Stimulated activated CD4-positive, alpha-beta T cell treated with anti-CD3 and anti-CD28 coated beads, TNF-alpha, amount 100 ng/mL, for 48 hours (primary cell): ENCODE results near the gene STRAP.
A peak's percentile ranks its signal among the peaks of the same experiment; 100 is the strongest.
"Not testable (repeated sequence)": the region's sequence is repeated elsewhere in the genome, so short reads cannot be mapped to it uniquely, and the experiment has no call there.

ENCODE experiments used
- DNase-seq, 3 donors: peaks; one replicate each; pipeline ENCODE4 v3.0.0-alpha.2; 2020; ENCODE audit warnings: low read depth in 3 of 3

Gene STRAP

DNA sequence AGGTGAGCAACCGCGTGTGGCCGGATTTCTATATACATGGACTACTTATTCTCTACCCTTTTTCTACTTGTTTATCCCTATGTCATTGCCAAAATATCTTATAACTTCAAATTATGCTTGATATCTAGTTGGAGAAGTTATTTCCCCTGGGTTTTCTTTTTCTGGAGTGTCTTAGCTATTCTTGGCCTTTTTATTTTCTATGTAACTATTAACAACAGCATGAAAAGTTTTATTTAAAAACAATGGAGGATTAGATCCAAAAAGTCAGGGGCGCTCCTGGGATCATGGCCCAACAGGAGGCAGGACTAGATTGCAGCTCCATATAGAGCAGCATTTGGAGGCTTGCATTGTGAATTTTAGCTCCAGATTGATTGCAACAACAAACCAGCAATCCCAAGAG, 8.6 kb upstream of the STRAP start:
- DNase-seq: no peak

- DNase-seq: not testable (repeated sequence)
Measured at GRCh38 chr12:15874556-15875145, 7.5 kb upstream of the STRAP start.

GRCh38 chr12:15875863-15876262, 6.3 kb upstream of the STRAP start:
- DNase-seq: no peak

- no peak for DNase-seq
Measured at GRCh38 chr12:15879413-15879812, 2.8 kb upstream of the STRAP start.

- no peak for DNase-seq
Measured at GRCh38 chr12:15880721-15881120, 1.5 kb upstream of the STRAP start.

DNA sequence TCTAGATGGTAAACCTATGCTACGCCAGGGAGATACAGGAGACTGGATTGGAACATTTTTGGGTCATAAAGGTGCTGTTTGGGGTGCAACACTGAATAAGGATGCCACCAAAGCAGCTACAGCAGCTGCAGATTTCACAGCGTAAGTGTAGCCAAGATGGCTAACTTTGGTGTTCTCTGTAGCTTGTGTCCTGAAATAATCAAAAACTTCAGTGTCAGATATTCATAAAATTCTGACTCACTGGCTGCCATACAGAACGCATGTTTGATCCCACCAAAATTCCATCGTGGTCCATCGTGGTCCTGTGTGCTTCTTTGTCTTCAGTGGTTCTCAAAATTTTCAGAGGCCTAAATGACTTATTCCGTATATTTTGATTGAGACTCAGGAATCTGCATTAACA, 1.3 kb downstream of the STRAP start:
- DNase-seq: no peak

DNA sequence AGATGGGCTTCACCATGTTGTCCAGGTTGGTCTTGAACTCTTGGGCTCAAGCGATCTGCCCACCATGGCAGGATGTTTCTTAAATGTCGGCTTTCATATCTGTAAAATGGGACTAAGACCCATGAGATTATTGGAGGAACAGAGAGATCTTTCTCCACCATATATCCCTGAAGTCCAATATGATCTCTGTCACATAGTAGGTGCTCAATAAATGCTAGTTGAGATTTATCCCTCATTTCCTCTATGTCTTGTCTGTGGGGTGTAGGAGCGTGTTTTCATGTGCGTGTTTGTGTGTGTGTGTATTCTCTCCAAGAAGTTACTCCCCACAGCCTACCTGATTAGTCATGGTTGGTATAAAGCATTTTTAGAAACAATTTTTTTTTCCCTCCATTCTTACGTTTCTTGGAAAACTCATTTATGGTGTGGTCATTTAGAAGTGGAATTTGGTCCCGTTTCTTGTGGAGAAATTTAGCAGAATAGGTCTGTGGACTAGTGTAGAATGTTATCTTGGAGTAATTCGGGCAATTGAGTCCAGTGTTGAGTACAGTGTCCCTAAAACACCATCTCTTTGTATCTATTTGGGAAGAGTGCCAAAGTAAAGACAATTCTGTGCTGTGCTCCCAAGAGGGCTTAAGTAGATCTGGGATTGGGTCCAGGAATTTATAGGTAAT, 4.3 kb downstream of the STRAP start:
- DNase-seq: no peak

- no peak for DNase-seq
Measured at GRCh38 chr12:15887043-15887817, 5.0 kb downstream of the STRAP start.

- DNase-seq: no peak
Measured at GRCh38 chr12:15892645-15893259, 10.6 kb downstream of the STRAP start.

- no peak for DNase-seq
Measured at GRCh38 chr12:15893260-15893659, 11.1 kb downstream of the STRAP start.

DNA sequence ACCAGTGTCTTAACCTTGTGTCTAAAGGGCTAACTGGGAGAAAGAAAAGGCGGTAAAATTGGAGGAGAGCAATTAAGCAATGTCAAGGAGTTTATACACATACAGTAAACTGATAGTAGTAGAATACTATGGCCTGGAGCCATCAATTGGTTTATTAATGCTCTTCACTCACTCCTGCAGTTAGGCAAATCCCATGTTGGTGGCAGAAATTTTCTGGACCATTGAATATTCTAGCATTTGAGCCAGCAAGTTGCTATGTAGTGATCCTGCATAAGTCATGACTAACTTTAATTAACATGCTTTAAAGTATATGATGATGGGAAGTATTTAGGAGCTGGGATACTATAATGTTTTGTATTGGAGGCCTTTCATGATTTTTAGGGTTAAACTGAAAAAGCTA, 14.7 kb downstream of the STRAP start:
- DNase-seq: no peak

DNA sequence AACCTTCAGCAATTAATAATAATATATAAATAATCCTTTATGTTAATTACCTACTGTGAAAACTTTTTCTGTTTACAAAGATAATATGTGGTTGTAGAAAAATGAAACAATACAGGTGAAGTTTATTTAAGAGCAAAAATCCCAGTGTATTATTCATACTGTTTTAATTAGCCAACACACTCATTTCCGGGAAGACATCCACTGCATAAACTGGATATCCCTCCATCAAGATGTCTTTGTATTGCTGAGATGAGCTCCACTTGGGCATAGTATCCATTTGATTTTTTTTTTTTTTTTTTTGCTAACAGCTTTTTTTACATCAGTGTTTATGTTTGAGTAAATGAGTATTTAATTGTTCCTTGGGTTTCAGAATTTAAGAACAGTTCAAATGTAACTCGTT, 15.2 kb downstream of the STRAP start:
- no peak for DNase-seq

DNA sequence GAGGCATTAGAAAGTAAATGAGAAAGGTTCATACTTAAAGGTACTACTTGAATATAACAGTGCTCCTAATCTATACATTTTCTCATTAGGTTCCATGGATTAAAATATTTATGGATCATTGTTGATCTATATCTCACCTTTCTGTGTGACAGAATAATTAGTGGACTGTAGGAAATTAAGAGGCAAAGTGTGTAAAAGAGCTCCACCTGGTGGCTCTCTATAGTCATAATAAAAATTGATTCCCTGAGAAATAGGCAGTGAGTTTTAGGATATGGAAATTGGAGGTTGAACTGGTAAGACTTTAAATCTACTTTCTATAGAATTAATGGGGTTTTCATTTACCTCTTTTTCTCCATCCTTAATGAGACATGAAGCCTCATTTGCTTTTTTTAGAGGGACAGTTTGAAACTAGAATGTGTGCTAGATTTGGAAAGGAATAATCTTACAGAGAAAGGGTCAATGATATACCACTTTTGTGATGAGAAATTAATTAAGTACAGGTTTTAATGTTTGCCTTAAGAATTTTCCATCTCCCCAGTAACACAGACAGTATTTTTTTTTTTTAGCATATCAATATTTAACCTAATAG, 17.2 kb downstream of the STRAP start:
- DNase-seq: no peak

- no peak for DNase-seq
Measured at GRCh38 chr12:15904378-15904920, 22.3 kb downstream of the STRAP start.

DNA sequence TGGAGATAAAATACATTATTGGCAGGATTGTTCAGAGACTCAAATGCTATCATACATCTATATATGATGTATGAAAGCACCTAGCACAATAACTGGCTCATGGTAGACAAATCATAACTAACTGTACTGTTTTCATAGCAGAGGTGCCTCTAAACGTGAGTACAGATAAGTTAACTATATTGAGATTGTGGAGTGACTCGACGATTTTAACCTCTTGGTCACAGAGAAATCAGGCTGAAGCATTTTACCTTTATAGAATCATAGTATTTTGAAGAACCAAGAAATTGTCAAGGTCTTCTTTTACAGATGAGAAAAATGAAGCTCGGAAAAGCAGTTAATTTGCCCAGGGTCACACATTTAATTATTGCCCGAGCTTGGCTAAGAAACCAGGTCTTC, 28.3 kb downstream of the STRAP start:
- no peak for DNase-seq

DNA sequence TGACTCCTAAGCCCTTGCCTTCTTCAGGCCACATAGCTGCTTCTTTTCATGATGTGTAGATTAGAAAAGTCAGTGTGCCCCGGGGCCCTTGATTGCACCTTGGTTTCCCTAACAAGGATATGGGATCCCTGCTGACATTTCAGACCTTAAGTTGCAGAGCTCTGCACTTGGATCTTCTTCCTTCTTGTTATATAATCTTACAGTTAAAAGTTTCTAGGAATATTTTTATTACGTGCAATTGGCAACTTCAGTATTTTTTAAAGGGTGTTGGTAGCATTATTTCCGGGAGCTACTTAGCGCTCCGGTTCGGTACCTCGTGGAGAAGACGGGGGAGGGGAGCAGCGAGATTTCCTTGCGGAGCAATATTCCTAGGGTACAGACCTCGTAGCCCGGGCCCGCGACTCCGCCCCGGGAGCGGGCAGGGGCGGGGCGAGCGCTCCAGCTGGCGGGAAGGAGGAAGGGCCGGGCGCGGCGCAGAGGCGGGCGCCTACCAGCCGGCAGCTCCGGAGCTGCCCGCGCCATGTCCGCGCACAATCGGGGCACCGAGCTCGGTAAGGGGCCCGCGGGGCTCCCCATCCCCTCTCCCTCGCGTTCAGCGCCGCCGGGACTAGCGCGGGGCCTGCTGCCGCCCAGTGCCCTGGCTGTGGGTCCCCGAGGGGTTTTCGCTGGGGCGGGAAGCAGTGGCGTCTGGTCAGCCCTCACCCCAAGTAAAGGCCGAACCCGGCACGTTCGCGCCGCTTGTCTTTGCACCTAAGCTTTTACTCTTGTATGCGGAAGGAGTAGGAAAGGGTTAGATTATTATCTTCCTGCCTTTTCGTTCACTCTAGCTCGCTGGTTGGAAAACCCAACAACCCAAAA, 28.9 kb downstream of the STRAP start, which contains the start of gene DERA:
Gene DERA, plus strand, starts transcription at position 469 of the 858 bp plus-strand sequence. Its CDS starts 52 bp downstream, at position 521.
- DNase-seq: peak; percentile 17 to 49 (median 35)

DNA sequence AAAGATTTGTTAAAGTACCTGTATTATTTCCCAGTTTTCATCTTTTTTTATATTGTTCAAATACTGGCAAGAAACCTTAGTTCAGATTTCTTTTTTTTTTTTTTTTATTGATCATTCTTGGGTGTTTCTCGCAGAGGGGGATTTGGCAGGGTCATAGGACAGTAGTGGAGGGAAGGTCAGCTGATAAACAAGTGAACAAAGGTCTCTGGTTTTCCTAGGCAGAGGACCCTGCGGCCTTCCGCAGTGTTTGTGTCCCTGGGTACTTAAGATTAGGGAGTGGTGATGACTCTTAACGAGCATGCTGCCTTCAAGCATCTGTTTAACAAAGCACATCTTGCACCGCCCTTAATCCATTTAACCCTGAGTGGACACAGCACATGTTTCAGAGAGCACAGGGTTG, 29.7 kb downstream of the STRAP start:
- not testable (repeated sequence) for DNase-seq

DNA sequence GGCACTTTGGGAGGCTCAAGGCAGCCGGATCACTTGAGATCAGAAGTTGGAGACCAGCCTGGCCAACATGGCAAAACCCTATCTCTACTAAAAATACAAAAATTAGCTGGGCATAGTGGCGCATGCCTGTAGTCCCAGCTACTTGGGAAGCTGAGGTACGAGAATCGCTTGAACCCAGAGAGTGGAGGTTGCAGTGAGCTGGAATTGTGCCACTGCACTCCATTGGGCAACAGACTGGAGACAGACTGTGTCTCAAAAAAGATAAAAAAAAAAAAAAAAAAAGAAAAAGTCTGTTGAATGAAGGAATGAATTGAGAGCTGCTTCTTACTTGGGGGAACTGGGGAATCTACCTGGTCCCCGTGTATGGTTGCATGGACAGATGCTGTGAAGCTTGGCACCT, 31.9 kb downstream of the STRAP start:
- DNase-seq: not testable (repeated sequence)

GRCh38 chr12:15918066-15918465, 35.9 kb downstream of the STRAP start:
- no peak for DNase-seq

DNA sequence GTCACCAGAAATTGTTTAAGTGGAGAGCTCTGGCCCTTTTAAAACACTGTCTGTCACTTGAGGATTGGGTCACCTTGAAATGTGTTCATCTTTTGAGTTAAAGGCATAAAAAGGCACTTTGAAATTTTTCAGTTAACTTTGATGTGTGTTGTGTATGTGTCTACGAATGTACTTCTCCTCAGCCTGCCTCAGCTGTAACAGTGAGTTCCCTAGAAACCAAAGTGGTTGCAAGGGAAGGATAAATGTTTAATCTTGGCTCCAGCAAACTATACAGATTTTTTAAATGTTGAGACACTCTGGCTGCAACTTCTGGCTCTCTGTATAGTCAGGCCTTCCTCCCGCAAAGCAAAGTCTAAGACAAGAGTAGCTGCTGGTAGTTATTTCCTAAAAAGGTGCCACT, 37.2 kb downstream of the STRAP start:
- no peak for DNase-seq

GRCh38 chr12:15924956-15925355, 42.8 kb downstream of the STRAP start:
- DNase-seq: no peak
